ENCODE data around the gene VWA3B. TPM values are rescaled to one million over a fixed set of nuclear protein-coding genes. Genes with fewer than 3 reads are reported as not detected.
"Not testable (repeated sequence)": the region's sequence is repeated elsewhere in the genome, so short reads cannot be mapped to it uniquely, and the experiment has no call there.

Gene VWA3B
- total and polyA plus RNA-seq, 2 of the 4 experiments (the other 2 are of a cell fraction) = not detected

DNA sequence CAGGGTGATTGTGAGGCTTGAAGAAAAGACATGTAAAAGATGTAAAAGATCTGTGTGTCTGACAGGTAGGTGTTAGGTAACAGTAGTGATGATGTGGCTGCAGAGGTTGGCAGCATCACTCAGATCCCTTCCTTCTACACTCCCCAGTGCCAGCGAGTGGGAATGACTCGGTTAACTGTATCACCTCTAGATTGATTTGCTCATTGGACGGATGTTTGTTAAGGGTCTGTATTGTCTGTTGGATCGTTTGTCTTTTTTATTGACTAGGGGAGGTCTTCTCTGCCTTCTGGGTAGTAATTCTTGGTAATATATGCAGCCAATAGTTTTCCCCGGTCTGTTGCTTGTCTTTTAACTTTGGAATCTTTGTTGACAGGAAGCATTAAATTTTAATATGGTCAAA is 214.5 kb downstream of the VWA3B start:
- no peak overlapping the region for H2AFZ ChIP-seq (replicated peaks; ENCODE audit: low read length, poor library complexity)
- ATAC-seq (ENCODE audit: low read depth) = no peak
- H4K8ac ChIP-seq (ENCODE audit: low read depth in 2 of 2, low read length in 2 of 2) = no peak overlapping the region
- CTCF ChIA-PET = no interaction called here
- no peak overlapping the region for H2BK20ac ChIP-seq (ENCODE audit: low read depth, low read length)
- H3K9me3 ChIP-seq (ENCODE audit: control insufficient read depth, insufficient read depth, low read length) = no peaks in the 10 kb centered on the region
- H4K20me1 ChIP-seq (ENCODE audit: insufficient read depth, low read length) = no peaks in the 10 kb centered on the region
- WGBS, 2 experiments (ENCODE audit: extremely low coverage in 2 of 2, insufficient read length in 1 of 2) = no CpG with 5 or more reads among the region's 5 CpGs
- no peak overlapping the region for H4K5ac ChIP-seq (ENCODE audit: low read depth, low read length)
- DNase-seq = no peak
- no peak overlapping the region for H3K18ac ChIP-seq (ENCODE audit: low read depth, low read length)
- H3K27me3 ChIP-seq (ENCODE audit: control insufficient read depth, insufficient read depth, low read length) = peaks cover 14% of the 10 kb centered on the region
- H3K36me3 ChIP-seq (ENCODE audit: control insufficient read depth, insufficient read depth, low read length) = no peaks in the 10 kb centered on the region
- no peak overlapping the region for H3K14ac ChIP-seq (replicated peaks; ENCODE audit: low read depth, low read length)
- no peak overlapping the region for H4K91ac ChIP-seq (ENCODE audit: insufficient read depth, low read depth, low read length)
- no peak overlapping the region for H3K9ac ChIP-seq (ENCODE audit: low read depth, low read length)
- H3K4ac ChIP-seq (ENCODE audit: low read depth, low read length) = no peak overlapping the region
- no peak overlapping the region for H3K4me2 ChIP-seq (ENCODE audit: low read depth, low read length)
- no peak overlapping the region for H3K23ac ChIP-seq (ENCODE audit: low read depth, low read length)
- intact Hi-C loops (cut with micrococcal nuclease) (no loop called here), dilution Hi-C loops (cut with HindIII; ENCODE audit: low sequenced_read_pairs, unreplicated experiment) (no loop called here), in situ Hi-C loops (cut with MboI; ENCODE audit: low sequenced_read_pairs) (no loop called here)
- POLR2A ChIA-PET (ENCODE audit: unreplicated experiment) = no interaction called here
- H2BK15ac ChIP-seq (ENCODE audit: low read depth, low read length) = no peak overlapping the region
- TF ChIP-seq CHD1 (IDR thresholded peaks at IDR 0.05; ENCODE audit: low read depth, low read length) (no peak), MXI1 (IDR thresholded peaks at IDR 0.05; ENCODE audit: borderline replicate concordance, low read depth, low read length) (no peak)
- H3K4me3 ChIP-seq (ENCODE audit: insufficient read depth, low read depth, low read length) = no peak overlapping the region
- H3K9me1 ChIP-seq (ENCODE audit: insufficient read depth, low read length) = no peaks in the 10 kb centered on the region
- H3K56ac ChIP-seq (ENCODE audit: extremely low read depth, insufficient read depth, low read length) = no peak overlapping the region
- H3K4me1 ChIP-seq (ENCODE audit: control insufficient read depth, insufficient read depth, low read length) = no peaks in the 10 kb centered on the region
- H3K79me1 ChIP-seq (ENCODE audit: low read depth in 1 of 2, low read length in 2 of 2) = no peaks in the 10 kb centered on the region
- H2BK120ac ChIP-seq (ENCODE audit: low read depth, low read length) = no peak overlapping the region
- no peak overlapping the region for H3K27ac ChIP-seq (ENCODE audit: insufficient read depth, low read length)
- BruUV-seq (replicated peaks) = no TSS peak
- no peak overlapping the region for H2BK5ac ChIP-seq (ENCODE audit: low read depth, low read length, poor library complexity, severe bottlenecking)
- no peak overlapping the region for H2AK5ac ChIP-seq (ENCODE audit: low read depth, low read length)
- H2AK9ac ChIP-seq (replicated peaks; ENCODE audit: low read depth, low read length, poor library complexity) = no peak overlapping the region

GRCh38 chr2:98307131-98307696 is 220.2 kb downstream of the VWA3B start:
- H2AK5ac ChIP-seq (ENCODE audit: low read depth, low read length); H3K18ac ChIP-seq (ENCODE audit: low read depth, low read length); H2BK15ac ChIP-seq (ENCODE audit: low read depth, low read length); H3K9me1 ChIP-seq (ENCODE audit: insufficient read depth, low read length); H2BK120ac ChIP-seq (ENCODE audit: low read depth, low read length); H2BK20ac ChIP-seq (ENCODE audit: low read depth, low read length); intact Hi-C loops (cut with micrococcal nuclease); H3K23ac ChIP-seq (ENCODE audit: low read depth, low read length); H4K91ac ChIP-seq (ENCODE audit: insufficient read depth, low read depth, low read length); H3K56ac ChIP-seq (ENCODE audit: extremely low read depth, insufficient read depth, low read length); H3K9ac ChIP-seq (ENCODE audit: low read depth, low read length); H2BK5ac ChIP-seq (ENCODE audit: low read depth, low read length, poor library complexity, severe bottlenecking); H3K27ac ChIP-seq (ENCODE audit: insufficient read depth, low read length); H3K4me3 ChIP-seq (ENCODE audit: insufficient read depth, low read depth, low read length); H3K9me3 ChIP-seq (ENCODE audit: control insufficient read depth, insufficient read depth, low read length); DNase-seq; H4K5ac ChIP-seq (ENCODE audit: low read depth, low read length); POLR2A ChIA-PET (ENCODE audit: unreplicated experiment); H3K4me2 ChIP-seq (ENCODE audit: low read depth, low read length); H3K14ac ChIP-seq (replicated peaks; ENCODE audit: low read depth, low read length); H4K8ac ChIP-seq (ENCODE audit: low read depth in 2 of 2, low read length in 2 of 2); H3K4me1 ChIP-seq (ENCODE audit: control insufficient read depth, insufficient read depth, low read length); H2AK9ac ChIP-seq (replicated peaks; ENCODE audit: low read depth, low read length, poor library complexity); H3K79me1 ChIP-seq (ENCODE audit: low read depth in 1 of 2, low read length in 2 of 2); CTCF ChIA-PET; ATAC-seq (ENCODE audit: low read depth); H4K20me1 ChIP-seq (ENCODE audit: insufficient read depth, low read length); H3K4ac ChIP-seq (ENCODE audit: low read depth, low read length); H3K27me3 ChIP-seq (ENCODE audit: control insufficient read depth, insufficient read depth, low read length); H2AFZ ChIP-seq (replicated peaks; ENCODE audit: low read length, poor library complexity); BruUV-seq (replicated peaks); dilution Hi-C loops (cut with HindIII; ENCODE audit: low sequenced_read_pairs, unreplicated experiment); H3K36me3 ChIP-seq (ENCODE audit: control insufficient read depth, insufficient read depth, low read length); in situ Hi-C loops (cut with MboI; ENCODE audit: low sequenced_read_pairs): not testable (repeated sequence)
- 67% methylated on average over 3 of the region's 9 CpGs; no CpG with 5 or more reads in 1 of the 2 experiments for whole genome bisulfite sequencing, 2 experiments (ENCODE audit: extremely low coverage in 2 of 2, insufficient read length in 1 of 2)

All from IMR-90 (cell line).